HEK293 (cell line): Measurements from ENCODE around the gene STK32C.

ENCODE experiments used
- CTCF ChIA-PET: fragments of 350-600 bp; formaldehyde crosslinking; extraction: SDS; loops from one replicate; lab custom pipeline; 2021; ENCODE audit warnings: antibody characterized with exemption; lab: Yijun Ruan, JAX
- POLR2A ChIA-PET: fragments of 300-600 bp; formaldehyde crosslinking; extraction: SDS; loops from one replicate; lab custom pipeline; 2020; ENCODE audit warnings: antibody characterized with exemption, inconsistent platforms; lab: Yijun Ruan, JAX
- H3K27ac ChIP-seq: fragments of 200-500 bp; sonication (Bioruptor generic); 2 replicates; pipeline ENCODE4 v1.5.1; 2014; ENCODE audit warnings: low read depth, low read length, control low read depth, inconsistent platforms; ENCODE audit errors: extremely low read depth
- H3K36me3 ChIP-seq, 2 experiments: fragments of 200-500 bp in 1 of 2; sonication (Bioruptor generic) in 1 of 2; 1 replicate in 1 of 2; 2 replicates in 1 of 2; pipeline ENCODE4 v1.5.1; 2014 to 2017; ENCODE audit warnings: inconsistent platforms in 2 of 2, low read length in 2 of 2; ENCODE audit not compliant: control insufficient read depth in 2 of 2, insufficient read depth in 1 of 2
- H3K4me1 ChIP-seq: fragments of 200-500 bp; sonication (Bioruptor generic); 2 replicates; pipeline ENCODE4 v1.5.1; 2014; ENCODE audit warnings: mild to moderate bottlenecking, low read length, inconsistent platforms; ENCODE audit not compliant: control insufficient read depth, insufficient read depth
- H3K4me3 ChIP-seq: 2 replicates; pipeline ENCODE4 v1.5.1; 2011; ENCODE audit warnings: low read depth, mild to moderate bottlenecking, control low read depth, low read length, moderate library complexity
- H3K9me3 ChIP-seq: fragments of 200-500 bp; sonication (Bioruptor generic); 2 replicates; pipeline ENCODE4 v1.5.1; 2014; ENCODE audit warnings: low read depth, low read length, inconsistent platforms; ENCODE audit not compliant: control insufficient read depth, insufficient read depth
- KLF10 ChIP-seq: fragments of 450-650 bp; IDR thresholded peaks from 2 replicates; pipeline ENCODE4 v1.5.1; 2018; ENCODE audit warnings: missing biosample characterization, mild to moderate bottlenecking, missing genetic modification characterization
- KLF17 ChIP-seq: fragments of 450-650 bp; formaldehyde crosslinking; IDR thresholded peaks from 2 replicates; pipeline ENCODE4 v1.5.1; 2016; ENCODE audit warnings: missing biosample characterization, missing genetic modification characterization
- OVOL3 ChIP-seq: fragments of 450-650 bp; formaldehyde crosslinking; IDR thresholded peaks from 2 replicates; pipeline ENCODE4 v1.5.1; 2016; ENCODE audit warnings: missing biosample characterization, missing genetic modification characterization
- PRDM2 ChIP-seq: fragments of 450-650 bp; formaldehyde crosslinking; IDR thresholded peaks from 2 replicates; pipeline ENCODE4 v1.5.1; 2016; ENCODE audit warnings: missing biosample characterization, missing genetic modification characterization, borderline replicate concordance
- YY2 ChIP-seq: fragments of 450-650 bp; formaldehyde crosslinking; IDR thresholded peaks from 2 replicates; pipeline ENCODE4 v1.5.1; 2016; ENCODE audit warnings: missing biosample characterization, missing genetic modification characterization
- ZBTB44 ChIP-seq: fragments of 450-650 bp; IDR thresholded peaks from 2 replicates; pipeline ENCODE4 v1.5.1; 2018; ENCODE audit warnings: missing biosample characterization, mild to moderate bottlenecking, missing genetic modification characterization
- ZBTB8A ChIP-seq: fragments of 450-650 bp; formaldehyde crosslinking; IDR thresholded peaks from 2 replicates; pipeline ENCODE4 v1.5.1; 2016; ENCODE audit warnings: missing biosample characterization, missing genetic modification characterization
- ZNF133 ChIP-seq: fragments of 450-650 bp; formaldehyde crosslinking; IDR thresholded peaks from 2 replicates; pipeline ENCODE4 v1.5.1; 2016; ENCODE audit warnings: missing biosample characterization, missing genetic modification characterization
- ZNF155 ChIP-seq: fragments of 450-650 bp; formaldehyde crosslinking; IDR thresholded peaks from 2 replicates; pipeline ENCODE4 v1.5.1; 2016; ENCODE audit warnings: missing biosample characterization, missing genetic modification characterization
- ZNF169 ChIP-seq: fragments of 450-650 bp; formaldehyde crosslinking; IDR thresholded peaks from 2 replicates; pipeline ENCODE4 v1.5.1; 2016; ENCODE audit warnings: missing biosample characterization, missing genetic modification characterization
- ZNF211 ChIP-seq: fragments of 450-650 bp; formaldehyde crosslinking; IDR thresholded peaks from 2 replicates; pipeline ENCODE4 v1.5.1; 2016; ENCODE audit warnings: low read depth, missing biosample characterization, missing genetic modification characterization
- ZNF23 ChIP-seq: fragments of 450-650 bp; formaldehyde crosslinking; IDR thresholded peaks from 2 replicates; pipeline ENCODE4 v1.5.1; 2016; ENCODE audit warnings: missing biosample characterization, missing genetic modification characterization, borderline replicate concordance
- ZNF239 ChIP-seq: fragments of 450-650 bp; formaldehyde crosslinking; IDR thresholded peaks from 2 replicates; pipeline ENCODE4 v1.5.1; 2016; ENCODE audit warnings: missing biosample characterization, missing genetic modification characterization
- ZNF274 ChIP-seq, 2 experiments: fragments of 200-500 bp in 1 of 2; fragments of 450-650 bp in 1 of 2; sonication (Bioruptor generic) in 1 of 2; formaldehyde crosslinking in 1 of 2; IDR thresholded peaks; 2 replicates each; pipeline versions ENCODE4 v1.5.1 to v1.6.1; 2014 to 2016; ENCODE audit warnings: borderline replicate concordance in 1 of 2, inconsistent platforms in 1 of 2, low read length in 1 of 2, missing biosample characterization in 1 of 2, missing genetic modification characterization in 1 of 2
- ZNF426 ChIP-seq: fragments of 450-650 bp; formaldehyde crosslinking; IDR thresholded peaks from 2 replicates; pipeline ENCODE4 v1.5.1; 2017; ENCODE audit warnings: missing biosample characterization, missing genetic modification characterization, mild to moderate bottlenecking, inconsistent platforms, moderate library complexity
- ZNF558 ChIP-seq: fragments of 450-650 bp; formaldehyde crosslinking; IDR thresholded peaks from 2 replicates; pipeline ENCODE4 v1.5.1; 2016; ENCODE audit warnings: missing biosample characterization, missing genetic modification characterization
- ZNF561 ChIP-seq: fragments of 450-650 bp; IDR thresholded peaks from 2 replicates; pipeline ENCODE4 v1.5.1; 2018; ENCODE audit warnings: missing biosample characterization, missing genetic modification characterization, borderline replicate concordance
- ZNF670 ChIP-seq: fragments of 450-650 bp; formaldehyde crosslinking; IDR thresholded peaks from 2 replicates; pipeline ENCODE4 v1.5.1; 2016; ENCODE audit warnings: missing biosample characterization, missing genetic modification characterization, low read depth
- ZSCAN23 ChIP-seq: fragments of 450-650 bp; formaldehyde crosslinking; IDR thresholded peaks from 2 replicates; pipeline ENCODE4 v1.5.1; 2016; ENCODE audit warnings: missing biosample characterization, missing genetic modification characterization
- TF ChIP-seq, protein P1 (sequence below): fragments of 450-650 bp; formaldehyde crosslinking; IDR thresholded peaks from 2 replicates; pipeline ENCODE4 v1.5.1; 2016; ENCODE audit warnings: missing biosample characterization, missing genetic modification characterization
- TF ChIP-seq, protein P2 (sequence below): fragments of 450-650 bp; formaldehyde crosslinking; IDR thresholded peaks from 2 replicates; pipeline ENCODE4 v1.5.1; 2016; ENCODE audit warnings: missing biosample characterization, missing genetic modification characterization

STK32C gene

DNA sequence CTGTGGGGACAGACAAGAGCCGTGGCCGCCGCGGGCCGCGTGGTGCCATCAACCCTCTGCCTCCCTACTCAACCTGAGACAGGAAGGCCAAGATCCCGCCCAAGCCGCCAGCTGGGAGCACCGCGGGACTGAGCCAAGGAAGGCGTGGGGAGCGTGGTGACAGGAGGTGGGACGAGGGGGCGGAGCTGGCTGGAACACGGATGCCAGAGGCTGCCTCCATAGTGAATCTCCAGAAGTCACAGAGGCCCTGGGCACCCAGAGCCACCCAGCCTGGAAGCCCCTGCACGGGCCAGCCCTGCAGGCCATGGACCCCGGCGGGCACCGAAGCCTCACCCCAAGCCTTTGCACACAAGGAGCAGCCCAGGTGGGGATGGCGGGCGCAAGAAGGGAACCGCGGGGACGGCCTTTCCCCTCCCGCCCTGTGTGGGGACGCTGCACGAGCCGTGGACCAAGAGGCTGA, 139.1 kb downstream of the STK32C start:
- no peak overlapping the region for H3K4me3 ChIP-seq
- H3K36me3 ChIP-seq = no peaks in the 10 kb centered on the region
- no peaks in the 10 kb centered on the region for H3K9me3 ChIP-seq
- no peak overlapping the region for H3K27ac ChIP-seq
- ChIA-PET POLR2A (no interaction called here), CTCF (no interaction called here)
- TF ChIP-seq, protein P1, sequence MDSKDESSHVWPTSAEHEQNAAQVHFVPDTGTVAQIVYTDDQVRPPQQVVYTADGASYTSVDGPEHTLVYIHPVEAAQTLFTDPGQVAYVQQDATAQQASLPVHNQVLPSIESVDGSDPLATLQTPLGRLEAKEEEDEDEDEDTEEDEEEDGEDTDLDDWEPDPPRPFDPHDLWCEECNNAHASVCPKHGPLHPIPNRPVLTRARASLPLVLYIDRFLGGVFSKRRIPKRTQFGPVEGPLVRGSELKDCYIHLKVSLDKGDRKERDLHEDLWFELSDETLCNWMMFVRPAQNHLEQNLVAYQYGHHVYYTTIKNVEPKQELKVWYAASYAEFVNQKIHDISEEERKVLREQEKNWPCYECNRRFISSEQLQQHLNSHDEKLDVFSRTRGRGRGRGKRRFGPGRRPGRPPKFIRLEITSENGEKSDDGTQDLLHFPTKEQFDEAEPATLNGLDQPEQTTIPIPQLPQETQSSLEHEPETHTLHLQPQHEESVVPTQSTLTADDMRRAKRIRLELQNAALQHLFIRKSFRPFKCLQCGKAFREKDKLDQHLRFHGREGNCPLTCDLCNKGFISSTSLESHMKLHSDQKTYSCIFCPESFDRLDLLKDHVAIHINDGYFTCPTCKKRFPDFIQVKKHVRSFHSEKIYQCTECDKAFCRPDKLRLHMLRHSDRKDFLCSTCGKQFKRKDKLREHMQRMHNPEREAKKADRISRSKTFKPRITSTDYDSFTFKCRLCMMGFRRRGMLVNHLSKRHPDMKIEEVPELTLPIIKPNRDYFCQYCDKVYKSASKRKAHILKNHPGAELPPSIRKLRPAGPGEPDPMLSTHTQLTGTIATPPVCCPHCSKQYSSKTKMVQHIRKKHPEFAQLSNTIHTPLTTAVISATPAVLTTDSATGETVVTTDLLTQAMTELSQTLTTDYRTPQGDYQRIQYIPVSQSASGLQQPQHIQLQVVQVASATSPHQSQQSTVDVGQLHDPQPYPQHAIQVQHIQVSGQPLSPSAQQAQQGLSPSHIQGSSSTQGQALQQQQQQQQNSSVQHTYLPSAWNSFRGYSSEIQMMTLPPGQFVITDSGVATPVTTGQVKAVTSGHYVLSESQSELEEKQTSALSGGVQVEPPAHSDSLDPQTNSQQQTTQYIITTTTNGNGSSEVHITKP = no peak
- TF ChIP-seq, protein P2, sequence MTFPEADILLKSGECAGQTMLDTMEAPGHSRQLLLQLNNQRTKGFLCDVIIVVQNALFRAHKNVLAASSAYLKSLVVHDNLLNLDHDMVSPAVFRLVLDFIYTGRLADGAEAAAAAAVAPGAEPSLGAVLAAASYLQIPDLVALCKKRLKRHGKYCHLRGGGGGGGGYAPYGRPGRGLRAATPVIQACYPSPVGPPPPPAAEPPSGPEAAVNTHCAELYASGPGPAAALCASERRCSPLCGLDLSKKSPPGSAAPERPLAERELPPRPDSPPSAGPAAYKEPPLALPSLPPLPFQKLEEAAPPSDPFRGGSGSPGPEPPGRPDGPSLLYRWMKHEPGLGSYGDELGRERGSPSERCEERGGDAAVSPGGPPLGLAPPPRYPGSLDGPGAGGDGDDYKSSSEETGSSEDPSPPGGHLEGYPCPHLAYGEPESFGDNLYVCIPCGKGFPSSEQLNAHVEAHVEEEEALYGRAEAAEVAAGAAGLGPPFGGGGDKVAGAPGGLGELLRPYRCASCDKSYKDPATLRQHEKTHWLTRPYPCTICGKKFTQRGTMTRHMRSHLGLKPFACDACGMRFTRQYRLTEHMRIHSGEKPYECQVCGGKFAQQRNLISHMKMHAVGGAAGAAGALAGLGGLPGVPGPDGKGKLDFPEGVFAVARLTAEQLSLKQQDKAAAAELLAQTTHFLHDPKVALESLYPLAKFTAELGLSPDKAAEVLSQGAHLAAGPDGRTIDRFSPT = no peak
- no peak for TF ChIP-seq ZNF670 (tag by site-specific recombination)
- no peak for TF ChIP-seq ZNF561 (tag by site-specific recombination)
- TF ChIP-seq KLF10 (tag by site-specific recombination) = no peak
- no peak for TF ChIP-seq ZNF169 (tag by site-specific recombination)
- TF ChIP-seq ZNF239 (tag by site-specific recombination) = no peak
- no peak for TF ChIP-seq ZBTB8A
- no peak for TF ChIP-seq ZNF558
- no peak for TF ChIP-seq YY2
- no peak for TF ChIP-seq ZSCAN23 (tag by site-specific recombination)
- TF ChIP-seq KLF17 (tag by site-specific recombination) = no peak
- TF ChIP-seq ZNF23 = no peak
- TF ChIP-seq ZNF274 (IDR thresholded peaks at IDR 0.05; ENCODE audit: low read length) = no peak
- no peak for TF ChIP-seq ZNF274 (tag by site-specific recombination; IDR thresholded peaks at IDR 0.05; ENCODE audit: borderline replicate concordance)
- TF ChIP-seq ZNF426 (tag by site-specific recombination) = no peak
- no peaks in the 10 kb centered on the region for H3K4me1 ChIP-seq

- H3K9me3 ChIP-seq = no peaks in the 10 kb centered on the region
- POLR2A ChIA-PET = no interaction called here
- CTCF ChIA-PET = no interaction called here
- H3K27ac ChIP-seq = no peak overlapping the region
- no peak overlapping the region for H3K4me3 ChIP-seq
- H3K36me3 ChIP-seq = no peaks in the 10 kb centered on the region
- no peaks in the 10 kb centered on the region for H3K4me1 ChIP-seq
- TF ChIP-seq ZNF133 (tag by site-specific recombination) (no peak), ZNF155 (tag by site-specific recombination) (no peak), ZNF211 (no peak), PRDM2 (no peak), ZBTB44 (tag by site-specific recombination) (no peak), OVOL3 (no peak)
Measured at GRCh38 chr10:132167976-132168375, 139.8 kb downstream of the STK32C start.
